DND-41 (cell line): ENCODE results near the gene OTUD5.

Experiments
- ATAC-seq: fragments of 200-7000 bp; cut with Tn5 transposase; 3 replicates; pipeline ENCODE4 v1.9.1; 2021; ENCODE audit warnings: low read depth; ENCODE audit not compliant: insufficient read depth
- DNase-seq: peaks from one replicate; pipeline ENCODE4 v3.0.0-alpha.2; 2020
- H2AFZ ChIP-seq: 2 replicates; pipeline ENCODE4 v1.6.0; 2012; ENCODE audit warnings: low read depth, low read length
- H3K27ac ChIP-seq: 2 replicates; pipeline ENCODE4 v1.5.1; 2012; ENCODE audit warnings: low read length, inconsistent platforms
- H3K27me3 ChIP-seq: fragments of 200-600 bp; sonication (generic); 2 replicates; pipeline ENCODE4 v1.6.0; 2012; ENCODE audit warnings: low read length, mild to moderate bottlenecking, inconsistent platforms; ENCODE audit not compliant: insufficient read depth, poor library complexity
- H3K36me3 ChIP-seq: 2 replicates; pipeline ENCODE4 v1.5.1; 2012; ENCODE audit warnings: low read length, inconsistent platforms; ENCODE audit not compliant: insufficient read depth
- H3K4me1 ChIP-seq: 2 replicates; pipeline ENCODE4 v1.5.1; 2012; ENCODE audit warnings: mild to moderate bottlenecking, low read length; ENCODE audit not compliant: insufficient read depth
- H3K4me2 ChIP-seq: 2 replicates; pipeline ENCODE4 v1.6.0; 2012; ENCODE audit warnings: mild to moderate bottlenecking, moderate library complexity, low read length, inconsistent platforms; ENCODE audit not compliant: insufficient read depth
- H3K4me3 ChIP-seq, 2 experiments: fragments of 200-600 bp in 1 of 2; shearing (Covaris generic) in 1 of 2; 2 replicates each; pipeline ENCODE4 v1.5.1; 2012 to 2016; ENCODE audit warnings: inconsistent platforms in 2 of 2, low read length in 2 of 2, mild to moderate bottlenecking in 2 of 2, low read depth in 1 of 2, moderate library complexity in 1 of 2
- H3K79me2 ChIP-seq: 2 replicates; pipeline ENCODE4 v1.6.0; 2012; ENCODE audit warnings: low read length, inconsistent platforms; ENCODE audit not compliant: insufficient read depth
- H3K9ac ChIP-seq: 2 replicates; pipeline ENCODE4 v1.6.0; 2012; ENCODE audit warnings: low read depth, mild to moderate bottlenecking, inconsistent platforms, low read length, moderate library complexity
- H3K9me3 ChIP-seq: 2 replicates; pipeline ENCODE4 v1.5.1; 2012; ENCODE audit warnings: low read length, moderate library complexity, mild to moderate bottlenecking, inconsistent platforms; ENCODE audit not compliant: insufficient read depth, severe bottlenecking
- H4K20me1 ChIP-seq: 2 replicates; pipeline ENCODE4 v1.6.0; 2012; ENCODE audit warnings: low read length; ENCODE audit not compliant: insufficient read depth
- CTCF ChIP-seq: IDR thresholded peaks from 2 replicates; pipeline ENCODE4 v1.5.1; 2012; ENCODE audit warnings: borderline replicate concordance, low read length, moderate library complexity, mild to moderate bottlenecking; ENCODE audit not compliant: poor library complexity, severe bottlenecking; ENCODE audit errors: extremely low read depth
- EZH2 ChIP-seq: IDR thresholded peaks from 3 replicates; pipeline ENCODE4 v1.6.1; 2012; ENCODE audit warnings: borderline replicate concordance, low read depth, mild to moderate bottlenecking, moderate library complexity, low read length, inconsistent platforms; ENCODE audit not compliant: severe bottlenecking

The OTUD5 gene

DNA sequence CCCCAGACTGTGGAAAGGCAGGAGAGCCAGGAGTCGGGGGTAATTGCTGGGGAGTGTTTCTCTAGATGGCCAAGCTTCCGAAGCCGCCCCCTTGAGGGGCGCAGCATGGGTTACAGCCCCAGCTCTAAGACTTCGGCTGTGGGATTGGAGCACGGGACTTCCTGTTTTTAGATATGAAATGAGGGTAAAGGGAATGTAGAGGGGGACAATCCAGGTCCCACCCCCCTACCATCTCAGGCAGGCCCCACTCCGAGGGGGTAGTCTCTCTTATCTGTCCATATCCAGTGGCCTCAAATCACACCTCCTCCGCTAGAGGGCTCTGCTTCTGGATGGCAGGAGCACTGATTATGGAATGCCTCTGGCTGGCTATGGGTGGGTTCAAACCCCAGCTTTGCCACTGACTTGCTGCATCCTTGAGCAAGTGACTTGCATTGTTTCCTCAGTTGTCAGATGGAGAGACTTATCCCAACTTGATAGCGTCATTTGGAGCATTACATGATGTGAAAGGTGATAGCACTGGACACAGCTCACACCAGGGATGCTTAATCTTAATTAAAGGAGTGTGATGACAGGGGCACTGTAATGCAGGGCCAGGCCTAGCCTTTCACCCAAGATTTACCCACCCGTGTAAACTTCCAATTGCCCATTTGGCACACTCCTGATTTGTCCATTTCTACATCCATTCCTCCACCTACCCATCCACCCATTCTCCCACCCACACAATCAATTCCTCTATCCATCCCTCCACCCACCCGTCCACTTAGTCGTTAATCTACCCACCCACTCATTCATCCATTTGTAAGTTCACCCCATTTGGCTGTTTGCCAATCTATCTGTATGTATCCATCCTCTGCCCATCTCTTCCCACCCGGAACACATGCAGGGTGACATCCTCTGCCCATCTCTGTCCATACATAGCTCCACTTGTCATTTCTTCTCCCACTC, 15.1 kb upstream of the OTUD5 start:
- H3K4me3 ChIP-seq, result no peak overlapping the region
- no peaks in the 10 kb centered on the region for H3K27me3 ChIP-seq
- H3K9ac ChIP-seq, result no peak overlapping the region
- peaks cover 24% of the 10 kb centered on the region for H3K36me3 ChIP-seq
- no peak overlapping the region for H3K4me2 ChIP-seq
- H3K4me1 ChIP-seq, result no peaks in the 10 kb centered on the region
- no peak overlapping the region for H2AFZ ChIP-seq
- H4K20me1 ChIP-seq, result no peaks in the 10 kb centered on the region
- TF ChIP-seq CTCF, result peak; percentile 42
- no peak for TF ChIP-seq EZH2
- H3K27ac ChIP-seq, result no peak overlapping the region
- ATAC-seq (peak; percentile 58), DNase-seq (peak; percentile 23)
- no peaks in the 10 kb centered on the region for H3K79me2 ChIP-seq
- no peaks in the 10 kb centered on the region for H3K9me3 ChIP-seq

DNA sequence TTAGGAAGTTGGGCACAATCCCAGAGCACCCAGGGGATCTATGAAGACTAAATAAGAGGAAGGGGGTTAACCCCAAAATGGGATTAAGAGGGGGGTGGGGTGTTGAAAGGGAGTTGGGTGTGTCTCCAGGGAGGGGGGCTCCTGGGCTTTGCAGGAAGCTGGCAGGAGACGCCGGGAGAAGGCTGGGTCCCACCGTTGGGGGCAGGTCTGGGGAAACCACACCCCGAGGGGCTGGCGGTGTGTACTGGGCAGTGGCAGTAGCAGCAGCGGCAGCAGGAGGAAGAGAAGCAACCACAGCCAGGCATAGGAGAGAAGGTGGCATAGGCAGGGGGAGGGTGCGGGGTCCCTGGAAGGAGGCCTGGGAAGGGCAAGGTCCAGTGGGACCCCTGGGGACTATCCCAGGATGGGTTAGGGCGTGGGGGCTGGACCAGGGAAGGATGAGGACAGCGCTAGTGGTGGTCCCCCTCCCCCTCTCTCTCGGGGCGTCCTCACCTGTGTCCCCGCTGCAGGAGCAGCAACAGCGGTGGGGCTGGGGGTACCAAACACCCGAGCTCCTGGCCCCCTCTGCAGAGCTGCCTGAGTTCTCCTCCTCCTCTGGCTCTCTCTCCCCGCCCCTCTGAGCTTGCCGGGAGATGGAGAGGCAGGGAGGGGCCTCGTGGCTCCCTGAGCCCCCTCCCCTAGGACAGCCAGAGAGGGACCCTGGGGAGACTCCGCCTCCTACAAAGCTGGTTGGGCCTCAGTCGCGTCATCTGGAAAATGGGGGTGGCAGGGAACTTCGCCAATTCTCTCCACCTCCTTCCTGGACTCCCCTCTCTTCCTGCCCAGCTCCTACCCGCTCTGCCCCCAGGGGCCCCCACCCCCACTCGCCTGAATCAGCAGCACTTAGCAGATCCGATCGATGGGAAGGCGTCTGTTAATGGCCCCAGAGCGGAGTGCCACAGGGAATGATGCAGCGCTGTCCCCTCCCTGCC, 14.1 kb upstream of the OTUD5 start, which contains the start of gene KCND1:
KCND1 (minus strand) TSS at position 596 of the 971 bp plus-strand sequence. CDS start 1,573 bp downstream, outside the sequence.
- peak; percentile 49 for ATAC-seq
- Histone ChIP-seq H3K4me1 (no peaks in the 10 kb centered on the region), H3K27me3 (no peaks in the 10 kb centered on the region), H3K27ac (no peak within 1 kb of the TSS), H3K9ac (no peak within 1 kb of the TSS), H3K4me2 (no peak within 1 kb of the TSS), H4K20me1 (no peaks in the 10 kb centered on the region), H3K79me2 (no peaks in the 10 kb centered on the region), H3K9me3 (no peaks in the 10 kb centered on the region), H3K36me3 (peaks cover 24% of the 10 kb centered on the region), H2AFZ (no peak within 1 kb of the TSS), H3K4me3 (no peak within 1 kb of the TSS)
- peak; percentile 12 for DNase-seq
- TF ChIP-seq EZH2 (no peak), CTCF (no peak)

GRCh38 chrX:48969471-48969870, 12.1 kb upstream of the OTUD5 start:
- H3K4me3 ChIP-seq, result no peak overlapping the region
- H4K20me1 ChIP-seq, result no peaks in the 10 kb centered on the region
- H3K9ac ChIP-seq, result no peak overlapping the region
- H3K79me2 ChIP-seq, result no peaks in the 10 kb centered on the region
- DNase-seq (no peak), ATAC-seq (no peak)
- H3K27me3 ChIP-seq, result no peaks in the 10 kb centered on the region
- H3K9me3 ChIP-seq, result no peaks in the 10 kb centered on the region
- H3K4me2 ChIP-seq, result no peak overlapping the region
- H3K36me3 ChIP-seq, result peaks cover 7% of the 10 kb centered on the region
- TF ChIP-seq CTCF, result no peak
- no peak for TF ChIP-seq EZH2
- no peak overlapping the region for H2AFZ ChIP-seq
- H3K27ac ChIP-seq, result no peak overlapping the region
- no peaks in the 10 kb centered on the region for H3K4me1 ChIP-seq
